ENCODE data around the gene CAB39.
"Not testable (repeated sequence)": the region's sequence is repeated elsewhere in the genome, so short reads cannot be mapped to it uniquely, and the experiment has no call there.

CAB39 gene

DNA sequence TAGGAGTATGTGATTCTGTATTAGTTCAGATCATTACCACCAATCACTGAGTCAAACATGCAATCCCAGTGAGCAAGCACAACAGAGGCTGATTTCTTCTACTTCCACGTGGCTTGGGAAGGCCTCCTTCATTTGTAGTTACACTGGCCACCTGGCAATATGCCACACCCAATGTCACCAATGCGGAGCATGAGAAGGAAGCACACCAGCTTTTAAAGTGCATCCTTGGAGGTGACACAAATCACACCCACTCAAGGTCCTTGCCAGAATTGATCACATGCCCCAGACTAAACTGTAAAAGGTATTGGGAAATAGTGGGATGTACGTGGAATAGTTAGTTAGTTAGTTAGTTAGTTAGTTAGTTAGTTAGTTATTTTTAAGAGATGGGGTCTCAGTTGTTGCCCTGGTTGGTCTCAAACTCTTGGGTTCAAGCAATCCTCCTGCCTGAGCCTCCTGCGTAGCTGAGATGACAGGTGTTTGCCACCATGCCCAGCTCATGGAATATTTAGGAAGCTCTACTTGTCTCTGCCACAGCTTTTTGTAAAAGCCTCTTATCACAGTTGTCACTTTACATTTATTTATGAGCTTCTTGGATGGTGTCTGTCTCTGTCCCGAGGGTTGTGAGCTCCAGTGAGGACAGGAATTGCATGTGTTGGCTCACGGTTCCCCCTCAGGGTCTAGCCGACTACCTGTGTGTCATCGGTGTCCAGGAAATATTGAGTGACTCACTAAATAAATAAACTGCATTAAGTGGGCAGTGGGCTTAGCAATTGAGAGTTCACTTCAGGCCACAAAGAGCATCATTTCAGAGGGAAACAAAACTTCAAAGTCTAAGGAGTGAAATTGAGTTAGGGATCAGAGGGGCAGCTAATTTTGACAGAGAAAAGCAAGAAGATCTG is 28.1 kb upstream of the CAB39 start:
- no peak for DNase-seq (ENCODE audit: low spot score)

- DNase-seq (ENCODE audit: low spot score), result no peak
These were observed 27.5 kb upstream of the CAB39 start for GRCh38 chr2:230685178-230685577.

DNA sequence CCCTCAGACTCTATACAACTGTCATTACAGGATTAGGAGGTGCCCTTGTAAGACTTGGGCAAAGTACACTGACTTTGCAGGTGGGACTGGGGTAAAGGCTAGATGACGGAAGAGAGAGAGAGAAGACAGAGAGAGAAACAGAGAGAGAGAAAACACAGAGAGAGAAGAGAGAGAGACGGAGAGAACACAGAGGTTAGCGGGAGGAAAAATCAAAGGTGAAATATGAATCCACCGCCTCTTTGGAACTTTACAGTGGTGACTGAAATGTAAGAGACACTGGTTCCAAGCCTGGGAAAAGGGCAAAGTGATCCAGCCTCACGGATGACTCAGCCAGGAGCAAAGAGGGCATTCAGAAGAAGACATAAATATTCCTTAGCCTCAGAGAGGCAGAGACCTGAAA is 25.1 kb upstream of the CAB39 start:
- no peak for DNase-seq (ENCODE audit: low spot score)

DNA sequence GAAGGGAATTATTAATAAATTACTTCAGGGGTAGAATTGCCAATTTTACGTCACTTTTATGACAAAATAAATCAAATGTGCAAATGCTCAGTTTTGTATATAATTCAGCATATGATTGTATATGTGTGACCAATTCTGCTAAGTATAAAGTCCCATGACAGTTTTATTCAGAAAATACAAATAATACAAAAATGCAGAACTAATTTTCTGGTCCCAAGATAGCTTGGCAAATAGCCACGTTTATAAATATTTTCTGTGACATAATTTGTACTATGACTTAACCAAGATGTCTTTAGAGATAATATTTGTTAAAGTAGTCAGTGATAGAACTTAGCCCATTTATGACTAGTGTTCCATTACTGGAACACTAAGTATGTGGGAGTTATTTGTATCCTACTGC is 24.2 kb upstream of the CAB39 start:
- DNase-seq (ENCODE audit: low spot score), result no peak

GRCh38 chr2:230690439-230690838 is 22.2 kb upstream of the CAB39 start:
- DNase-seq (ENCODE audit: low spot score), result no peak

DNA sequence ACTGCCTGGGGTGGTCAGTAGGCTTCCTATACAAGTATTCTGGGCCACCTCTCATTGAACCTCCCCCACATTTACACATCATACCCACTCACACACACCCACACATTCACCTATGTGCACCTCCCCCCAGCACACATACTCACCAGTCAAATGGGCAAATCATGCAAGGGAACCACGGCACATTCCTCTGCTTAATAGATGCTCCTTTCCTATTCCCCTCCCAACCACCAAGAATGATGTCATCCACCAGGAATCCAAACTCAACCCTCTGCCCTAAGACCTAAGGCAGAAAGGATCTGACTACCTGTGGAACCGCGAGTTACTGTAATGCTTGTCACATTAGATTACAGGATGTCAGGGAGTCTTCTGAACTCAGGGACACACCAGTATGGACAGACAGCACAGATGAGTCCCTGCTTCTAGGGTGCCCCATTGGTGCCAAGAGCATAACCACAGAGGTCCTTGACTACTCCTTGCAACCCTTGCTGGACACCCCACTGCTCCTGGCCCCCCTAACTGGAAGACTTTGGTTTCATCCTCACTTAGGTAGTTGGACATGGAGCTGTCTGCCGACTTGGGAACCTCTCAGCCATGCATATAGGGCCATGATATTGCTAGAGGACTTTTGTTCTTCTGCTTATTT is 21.5 kb upstream of the CAB39 start:
- DNase-seq (ENCODE audit: low spot score), result no peak

DNA sequence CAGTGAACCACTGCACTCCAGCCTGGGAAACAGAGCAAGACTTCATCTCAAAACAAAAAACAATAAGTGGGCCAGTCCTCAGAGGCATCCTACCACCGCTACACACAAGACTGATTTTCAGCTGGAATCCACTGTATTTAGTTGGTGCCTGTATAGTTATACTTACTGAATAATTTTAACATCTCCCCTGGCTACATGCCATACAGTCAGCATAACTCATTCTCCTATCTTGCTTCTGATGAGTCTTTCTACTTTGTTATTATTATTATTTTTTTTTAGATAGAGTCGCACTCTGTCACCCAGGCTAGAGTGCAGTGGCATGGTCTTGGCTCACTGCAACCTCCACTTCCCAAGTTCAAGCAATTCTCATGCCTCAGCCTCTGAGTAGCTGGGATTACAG is 19.9 kb upstream of the CAB39 start:
- no peak for DNase-seq (ENCODE audit: low spot score)

GRCh38 chr2:230693411-230693810 is 19.2 kb upstream of the CAB39 start:
- no peak for DNase-seq (ENCODE audit: low spot score)

DNA sequence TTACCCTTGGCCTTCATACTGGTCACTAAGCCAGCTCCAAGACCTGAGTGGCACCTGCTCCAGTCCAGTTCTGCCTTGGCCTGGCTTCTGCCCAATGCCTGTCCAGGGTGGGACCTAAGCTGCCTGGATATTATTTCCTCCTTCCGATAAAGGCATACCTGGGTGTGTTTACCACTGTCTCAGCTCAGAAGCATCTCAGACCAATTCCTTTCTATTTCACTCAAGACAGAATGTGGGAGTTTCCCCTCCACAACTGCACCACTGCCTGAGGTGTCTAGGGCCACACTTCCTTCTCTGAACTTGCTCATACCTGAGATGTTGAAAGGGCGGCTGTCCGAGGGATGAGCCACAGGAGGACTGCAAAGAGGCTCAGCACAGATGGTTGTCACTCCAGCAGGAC is 18.4 kb upstream of the CAB39 start:
- DNase-seq (ENCODE audit: low spot score), result no peak

DNA sequence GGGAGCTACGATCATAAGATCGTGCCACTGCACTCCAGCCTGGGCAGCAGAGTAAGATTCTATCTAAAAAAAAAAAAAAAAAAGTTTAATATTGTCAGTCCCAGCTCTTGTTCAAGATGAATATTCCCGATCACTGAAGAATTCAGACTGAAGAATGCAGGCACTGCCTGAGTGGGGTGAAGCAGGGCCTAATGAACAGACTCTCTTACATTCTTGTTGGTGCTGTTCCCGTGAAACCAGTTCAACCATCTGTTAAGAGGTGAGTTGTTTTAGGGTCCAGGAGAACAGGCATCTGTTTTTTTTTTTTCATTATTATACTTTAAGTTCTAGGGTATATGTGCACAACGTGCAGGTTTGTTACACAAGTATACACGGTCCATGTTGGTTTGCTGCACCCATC is 17.1 kb upstream of the CAB39 start:
- no peak for DNase-seq (ENCODE audit: low spot score)

DNA sequence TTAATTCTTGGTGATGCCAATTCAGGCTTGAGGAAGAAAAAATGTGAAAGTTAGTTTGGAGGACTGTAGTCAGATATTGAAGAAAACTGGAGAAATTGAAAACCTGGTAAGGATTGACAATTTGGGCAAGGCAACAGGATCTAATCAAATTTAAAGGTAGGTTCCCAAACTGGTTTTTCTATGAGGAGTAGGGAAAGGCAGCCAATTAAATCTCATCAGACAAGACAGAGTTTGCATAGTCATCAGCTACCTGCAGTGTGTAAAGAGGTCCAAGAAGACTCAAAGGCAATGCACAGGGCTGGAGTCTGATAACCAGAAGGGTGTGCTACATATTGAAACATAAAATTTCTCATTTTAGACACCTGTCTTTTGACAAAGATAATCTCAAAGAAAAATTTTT is 16.0 kb upstream of the CAB39 start:
- DNase-seq (ENCODE audit: low spot score), result no peak

DNA sequence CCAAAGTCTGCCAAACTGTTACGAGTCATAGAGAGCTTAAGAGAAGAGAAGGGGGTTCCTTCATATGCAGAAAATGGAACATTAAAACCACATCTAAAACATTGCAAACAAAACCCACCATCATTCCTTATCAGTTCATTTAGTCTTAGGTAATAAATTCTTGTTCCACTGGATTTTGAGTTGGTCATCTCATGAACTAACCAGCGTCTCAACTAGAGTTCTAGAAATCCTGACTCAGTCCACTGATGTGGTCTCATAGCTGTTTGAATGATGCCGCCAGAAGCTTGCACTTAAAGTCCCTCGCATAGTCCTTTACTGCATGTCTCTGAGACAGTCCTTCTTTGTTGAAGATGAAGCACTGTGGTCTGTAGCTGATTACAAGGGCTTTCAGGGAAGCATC is 15.0 kb upstream of the CAB39 start:
- no peak for DNase-seq (ENCODE audit: low spot score)

- not testable (repeated sequence) for DNase-seq (ENCODE audit: low spot score)
These were observed 13.9 kb upstream of the CAB39 start for GRCh38 chr2:230698753-230699152.

GRCh38 chr2:230700447-230700846 is 12.2 kb upstream of the CAB39 start:
- DNase-seq (ENCODE audit: low spot score), result no peak

DNA sequence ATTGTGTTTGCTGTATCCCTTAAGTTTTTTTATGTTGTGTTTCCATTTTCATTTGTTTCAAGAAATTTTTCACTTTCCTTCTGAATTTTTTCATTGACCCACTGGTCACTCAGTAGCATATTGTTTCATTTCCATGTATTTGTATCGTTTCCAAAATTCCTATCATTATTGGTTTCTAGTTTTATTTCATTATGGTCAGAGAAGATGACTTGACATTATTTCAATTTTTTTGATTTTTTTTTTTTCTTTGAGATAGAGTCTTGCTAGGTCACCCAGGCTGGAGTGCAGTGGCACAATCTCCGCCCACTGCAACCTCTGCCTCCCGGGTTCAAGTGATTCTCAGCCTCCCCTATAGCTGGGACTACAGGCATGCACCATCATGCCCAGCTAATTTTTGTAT is 11.3 kb upstream of the CAB39 start:
- DNase-seq (ENCODE audit: low spot score), result no peak

GRCh38 chr2:230702457-230702856 is 10.2 kb upstream of the CAB39 start:
- DNase-seq (ENCODE audit: low spot score), result not testable (repeated sequence)

- no peak for DNase-seq (ENCODE audit: low spot score)
These were observed 9.1 kb upstream of the CAB39 start for GRCh38 chr2:230703514-230703913.

- DNase-seq (ENCODE audit: low spot score), result no peak
These were observed 6.6 kb upstream of the CAB39 start for GRCh38 chr2:230706053-230706521.

DNA sequence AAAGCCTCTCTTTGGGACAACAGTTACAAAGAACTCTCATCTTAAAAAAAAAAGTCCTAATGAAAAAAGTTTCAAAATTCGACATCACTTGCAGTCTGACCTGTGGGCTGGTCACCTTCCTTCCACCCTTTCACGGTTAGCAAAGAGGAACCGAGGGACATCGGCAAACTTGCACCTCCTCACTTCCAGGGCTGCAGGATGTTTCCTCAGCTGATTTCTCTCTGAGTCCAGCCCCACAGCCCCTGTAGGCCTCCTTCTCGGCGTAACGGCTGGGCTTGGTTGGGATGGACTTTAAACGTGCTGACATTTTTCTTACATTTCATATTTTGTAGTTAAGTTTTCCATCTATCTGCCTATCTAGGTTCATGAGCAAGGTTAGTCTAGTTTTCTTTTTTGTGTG is 5.7 kb upstream of the CAB39 start:
- no peak for DNase-seq (ENCODE audit: low spot score)

DNA sequence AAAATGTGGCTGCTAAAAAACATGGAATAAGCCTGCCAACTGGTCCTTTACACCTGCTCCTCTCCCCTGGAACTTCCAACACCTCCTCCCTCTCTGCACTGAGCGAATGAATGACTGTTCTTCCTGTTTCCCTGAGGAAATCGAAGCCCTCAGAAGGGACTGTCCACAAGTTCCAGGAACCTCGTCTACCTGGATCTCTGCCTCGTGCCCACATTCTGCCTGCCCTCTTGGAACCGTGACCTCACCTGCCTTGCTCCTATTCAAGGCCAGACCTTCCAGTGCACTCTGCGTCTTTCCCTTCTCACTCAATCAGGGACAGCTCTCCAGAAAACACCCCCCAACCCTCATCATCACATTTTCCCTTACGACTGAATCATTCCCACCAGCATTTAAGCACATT is 4.4 kb upstream of the CAB39 start:
- DNase-seq (ENCODE audit: low spot score), result no peak

- no peak for DNase-seq (ENCODE audit: low spot score)
These were observed 1.4 kb upstream of the CAB39 start for GRCh38 chr2:230711224-230711623.

DNA sequence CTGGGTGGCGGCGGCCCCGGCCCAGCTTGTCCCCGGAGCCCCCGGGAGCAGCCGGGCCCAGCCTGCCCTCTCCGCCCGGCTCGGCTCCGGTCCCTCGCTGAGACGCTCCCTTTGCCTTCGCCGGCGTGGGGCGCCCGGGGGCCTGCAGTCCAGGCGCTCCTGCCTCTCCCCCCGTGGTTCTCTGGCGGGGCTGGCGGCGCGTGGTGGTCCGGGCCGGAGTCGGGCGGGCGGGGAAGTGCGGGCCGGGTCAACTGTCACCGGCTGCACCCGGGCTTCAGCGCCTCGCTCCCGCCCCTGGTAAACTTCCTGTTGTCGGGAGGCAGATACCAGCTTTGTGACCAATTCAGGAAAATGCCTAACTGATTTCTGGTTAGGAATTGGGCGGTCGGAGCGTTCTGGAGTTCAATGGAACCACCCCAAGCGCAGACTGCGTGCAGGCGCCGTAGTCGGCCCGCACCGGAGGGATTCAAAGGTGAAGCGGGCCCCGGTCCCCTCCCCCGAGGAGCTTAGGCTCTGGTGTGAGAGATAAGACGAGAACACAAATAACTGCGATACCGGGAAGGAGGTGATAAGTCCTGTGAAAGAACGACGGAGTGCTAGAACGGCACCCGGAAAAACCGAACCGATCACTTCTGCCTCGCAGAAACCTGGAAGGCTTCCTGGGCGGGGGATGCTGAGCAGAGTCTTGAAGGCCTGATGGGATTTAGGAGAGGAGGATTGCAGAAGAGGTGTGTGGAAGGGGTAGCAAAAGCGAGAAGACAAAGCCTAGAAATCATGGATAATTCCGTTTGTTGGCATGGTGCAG is 891 bp downstream of the CAB39 start:
- DNase-seq (ENCODE audit: low spot score), result peak; percentile 69

DNA sequence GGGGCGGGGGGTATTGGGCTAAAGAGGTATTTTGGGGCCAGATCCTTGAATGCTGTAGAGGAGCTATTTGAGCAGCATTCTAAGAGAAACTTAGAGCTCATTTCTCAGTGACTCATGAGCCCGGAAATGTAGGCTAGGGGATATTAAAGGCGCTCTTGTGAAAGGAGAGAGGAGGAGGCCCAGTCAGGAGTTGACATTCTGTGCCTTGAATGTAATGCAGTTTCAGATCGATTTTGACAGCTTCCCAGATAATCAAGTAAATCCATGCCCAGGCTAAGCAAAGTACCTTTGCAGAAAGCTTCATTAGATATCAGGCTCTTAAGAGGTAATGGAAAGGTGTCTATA is 1.5 kb downstream of the CAB39 start:
- DNase-seq (ENCODE audit: low spot score), result no peak

Measured in left forelimb (tissue), 1 donor.